Neuronal stem cell (in vitro differentiated cells): ENCODE measurements around the gene RANGRF.

Experiments
- DNase-seq: peaks from one replicate; pipeline ENCODE4 v3.0.0-alpha.2; 2013; ENCODE audit warnings: low spot score
- H2AFZ ChIP-seq: one replicate; pipeline ENCODE4 v1.6.1; 2013; ENCODE audit warnings: mild to moderate bottlenecking, low read length, inconsistent platforms
- H2AK5ac ChIP-seq: 2 replicates; pipeline ENCODE4 v1.6.1; 2013; ENCODE audit warnings: low read depth, mild to moderate bottlenecking, inconsistent platforms, low read length, moderate library complexity, mixed read lengths
- H2BK120ac ChIP-seq: 2 replicates; pipeline ENCODE4 v1.6.1; 2013; ENCODE audit warnings: low read depth, mild to moderate bottlenecking, inconsistent platforms, low read length, moderate library complexity, mixed read lengths
- H2BK12ac ChIP-seq: one replicate; pipeline ENCODE4 v1.6.1; 2013; ENCODE audit warnings: low read length, inconsistent platforms
- H2BK15ac ChIP-seq: 2 replicates; pipeline ENCODE4 v1.6.1; 2013; ENCODE audit warnings: mild to moderate bottlenecking, low read length, inconsistent platforms, mixed read lengths
- H2BK5ac ChIP-seq: one replicate; pipeline ENCODE4 v1.6.1; 2013; ENCODE audit warnings: inconsistent platforms, mild to moderate bottlenecking, low read length, moderate library complexity
- H3K14ac ChIP-seq: one replicate; pipeline ENCODE4 v1.6.1; 2013; ENCODE audit warnings: low read length, inconsistent platforms
- H3K18ac ChIP-seq: 2 replicates; pipeline ENCODE4 v1.6.1; 2013; ENCODE audit warnings: low read length, inconsistent platforms
- H3K23ac ChIP-seq: 2 replicates; pipeline ENCODE4 v1.6.1; 2013; ENCODE audit warnings: low read depth, mild to moderate bottlenecking, mixed read lengths, low read length, inconsistent platforms; ENCODE audit not compliant: poor library complexity
- H3K27ac ChIP-seq: replicated peaks from 3 replicates; pipeline ENCODE4 v1.5.1; 2013; ENCODE audit warnings: low read length, inconsistent platforms
- H3K27me3 ChIP-seq, 3 experiments: 2 replicates each; pipeline ENCODE4 v1.6.1; 2013; ENCODE audit warnings: low read length in 3 of 3, mild to moderate bottlenecking in 2 of 3, inconsistent platforms in 1 of 3, low read depth in 1 of 3, mixed read lengths in 1 of 3, moderate library complexity in 1 of 3; ENCODE audit not compliant: control insufficient read depth in 3 of 3, insufficient read depth in 3 of 3
- H3K36me3 ChIP-seq, 2 donors: replicated peaks in 1 of 2; 2 replicates each; pipeline ENCODE4 v1.6.1; 2013; ENCODE audit warnings: low read length in 2 of 2; ENCODE audit not compliant: control insufficient read depth in 2 of 2, insufficient read depth in 2 of 2
- H3K4ac ChIP-seq: 2 replicates; pipeline ENCODE4 v1.6.1; 2013; ENCODE audit warnings: inconsistent platforms, mild to moderate bottlenecking, low read length, moderate library complexity
- H3K4me1 ChIP-seq, 2 donors: 1 replicate in 1 of 2; 2 replicates in 1 of 2; pipeline ENCODE4 v1.6.1; 2013; ENCODE audit warnings: low read length in 2 of 2, low read depth in 1 of 2; ENCODE audit not compliant: control insufficient read depth in 2 of 2, insufficient read depth in 1 of 2
- H3K4me2 ChIP-seq: one replicate; pipeline ENCODE4 v1.6.1; 2013; ENCODE audit warnings: mild to moderate bottlenecking, low read length, inconsistent platforms; ENCODE audit not compliant: insufficient read depth, poor library complexity, severe bottlenecking
- H3K4me3 ChIP-seq, 2 donors: 2 replicates each; pipeline ENCODE4 v1.5.1; 2013; ENCODE audit warnings: low read length in 2 of 2, mild to moderate bottlenecking in 2 of 2, inconsistent platforms in 1 of 2, moderate library complexity in 1 of 2
- H3K79me1 ChIP-seq: one replicate; pipeline ENCODE4 v1.6.1; 2013; ENCODE audit warnings: low read depth, mild to moderate bottlenecking, inconsistent platforms, low read length, moderate library complexity
- H3K9ac ChIP-seq: one replicate; pipeline ENCODE4 v1.6.1; 2013; ENCODE audit warnings: mild to moderate bottlenecking, low read depth, low read length, inconsistent platforms; ENCODE audit not compliant: poor library complexity
- H3K9me3 ChIP-seq, 2 donors: replicated peaks in 1 of 2; 2 replicates each; pipeline versions ENCODE3 to v1.6.1; 2013; ENCODE audit warnings: low read length in 2 of 2, mild to moderate bottlenecking in 2 of 2, inconsistent platforms in 1 of 2, low read depth in 1 of 2, mixed read lengths in 1 of 2, moderate library complexity in 1 of 2; ENCODE audit not compliant: control insufficient read depth in 2 of 2, insufficient read depth in 1 of 2
- H4K8ac ChIP-seq: one replicate; pipeline ENCODE4 v1.6.1; 2013; ENCODE audit warnings: low read depth, mild to moderate bottlenecking, inconsistent platforms, low read length, moderate library complexity
- H4K91ac ChIP-seq: one replicate; pipeline ENCODE4 v1.6.1; 2013; ENCODE audit warnings: low read length, low read depth, mild to moderate bottlenecking, inconsistent platforms; ENCODE audit not compliant: poor library complexity
- WGBS, 2 donors: extraction: QIAGEN DNeasy Blood & Tissue Kit; methylation state at CpG; one replicate each; pipeline ENCODE4 v1.1.7; 2013; ENCODE audit warnings: missing lambda C conversion rate in 2 of 2, mixed read lengths in 1 of 2; ENCODE audit not compliant: insufficient read length in 2 of 2, insufficient replicate concordance in 1 of 2; ENCODE audit errors: extremely low coverage in 2 of 2; 5-methylcytosine and 5-hydroxymethylcytosine counted together

The RANGRF gene

GRCh38 chr17:8318010-8318935 lies 29.8 kb downstream of the RANGRF start:
- Histone ChIP-seq H2AFZ (no peak overlapping the region), H3K4me2 (no peak overlapping the region), H3K27me3 (peaks cover 5 to 76% (median 24%) of the 10 kb centered on the region in 3 experiments), H3K23ac (peak overlapping the region; percentile 52), H3K4me3 (no peak overlapping the region), H3K9ac (no peak overlapping the region), H2BK15ac (no peak overlapping the region), H3K9me3 (no peaks in the 10 kb centered on the region), H3K4ac (no peak overlapping the region), H3K4me1 (peaks cover 6 to 18% of the 10 kb centered on the region in 2 donors), H2BK5ac (no peak overlapping the region), H4K8ac (no peak overlapping the region), H4K91ac (peak overlapping the region; percentile 8), H2BK120ac (no peak overlapping the region), H3K18ac (no peak overlapping the region), H2BK12ac (no peak overlapping the region), H3K27ac (no peak overlapping the region), H3K79me1 (no peaks in the 10 kb centered on the region), H2AK5ac (peak overlapping the region; percentile 63), H3K14ac (peak overlapping the region; percentile 9), H3K36me3 (no peaks in the 10 kb centered on the region)
- WGBS, 2 donors = no CpG with 5 or more reads among the region's 24 CpGs
- no peak for DNase-seq

DNA sequence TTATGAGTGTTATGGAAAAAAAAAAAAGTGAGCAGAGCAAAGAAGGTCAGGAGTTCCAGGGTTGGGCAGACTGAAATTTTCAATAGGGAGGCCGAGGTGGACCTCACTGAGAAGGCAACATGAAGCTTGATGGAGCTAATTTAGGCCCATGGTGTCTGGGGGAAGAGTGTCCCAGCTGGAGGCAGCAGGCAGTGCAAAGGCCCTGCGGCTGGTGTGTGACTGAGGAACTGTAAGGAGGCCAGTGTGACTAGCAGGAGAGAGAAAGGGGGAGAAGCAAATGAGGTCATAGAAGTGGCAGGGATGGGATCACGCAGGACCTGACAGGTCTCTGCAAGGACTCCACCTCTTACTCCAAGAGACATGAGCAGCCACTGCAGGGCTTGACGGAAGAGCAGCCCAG lies 31.8 kb downstream of the RANGRF start:
- Histone ChIP-seq H3K4me2 (no peak overlapping the region), H3K14ac (no peak overlapping the region), H3K9me3 (peaks cover 0 to 3% of the 10 kb centered on the region in 2 donors), H3K27ac (no peak overlapping the region), H2BK120ac (no peak overlapping the region), H3K23ac (no peak overlapping the region), H3K4ac (no peak overlapping the region), H3K27me3 (peaks cover 4 to 66% (median 22%) of the 10 kb centered on the region in 3 experiments), H2AFZ (no peak overlapping the region), H3K36me3 (no peaks in the 10 kb centered on the region), H2BK15ac (no peak overlapping the region), H2BK5ac (no peak overlapping the region), H3K4me3 (no peak overlapping the region), H2AK5ac (no peak overlapping the region), H3K9ac (no peak overlapping the region), H3K79me1 (no peaks in the 10 kb centered on the region), H3K18ac (no peak overlapping the region), H4K91ac (no peak overlapping the region), H4K8ac (no peak overlapping the region), H2BK12ac (no peak overlapping the region), H3K4me1 (peaks cover 1 to 7% of the 10 kb centered on the region in 2 donors)
- WGBS, 2 donors = no CpG with 5 or more reads among the region's 4 CpGs
- no peak for DNase-seq

DNA sequence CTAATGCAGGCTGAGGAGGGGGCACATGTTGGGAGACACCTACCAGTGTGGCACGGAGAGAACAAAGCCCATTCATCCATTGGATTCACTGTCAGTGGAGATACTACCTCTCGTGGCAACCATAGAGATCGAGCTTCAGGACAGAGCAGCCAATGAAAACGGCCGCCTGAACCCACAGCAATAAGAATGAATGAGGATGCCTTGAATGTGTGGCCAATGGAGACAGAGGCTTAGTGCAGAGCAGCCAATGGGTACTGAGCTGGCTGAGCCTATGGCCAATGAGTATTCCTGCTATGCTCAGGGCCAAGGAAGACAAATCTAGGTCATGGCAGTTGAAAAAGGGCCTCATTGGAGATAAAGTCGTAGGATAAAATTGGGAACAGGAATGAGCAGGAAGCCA lies 32.5 kb downstream of the RANGRF start:
- H4K91ac ChIP-seq = no peak overlapping the region
- no peaks in the 10 kb centered on the region for H3K79me1 ChIP-seq
- no peak overlapping the region for H2BK15ac ChIP-seq
- no peaks in the 10 kb centered on the region for H3K36me3 ChIP-seq
- H2AFZ ChIP-seq = no peak overlapping the region
- peak overlapping the region; percentile 9 for H3K9ac ChIP-seq
- no peak overlapping the region for H3K4me3 ChIP-seq
- peaks cover 0 to 3% of the 10 kb centered on the region in 2 donors for H3K9me3 ChIP-seq
- no peak overlapping the region for H2AK5ac ChIP-seq
- H2BK5ac ChIP-seq = no peak overlapping the region
- H3K4me1 ChIP-seq = no peaks in the 10 kb centered on the region
- no peak overlapping the region for H4K8ac ChIP-seq
- no peak overlapping the region for H2BK12ac ChIP-seq
- H3K4ac ChIP-seq = no peak overlapping the region
- no CpG with 5 or more reads among the region's 6 CpGs for WGBS, 2 donors
- no peak overlapping the region for H3K4me2 ChIP-seq
- no peak for DNase-seq
- H3K18ac ChIP-seq = no peak overlapping the region
- H3K14ac ChIP-seq = no peak overlapping the region
- H3K27ac ChIP-seq = no peak overlapping the region
- H3K27me3 ChIP-seq = peaks cover 0 to 66% (median 17%) of the 10 kb centered on the region in 3 experiments
- no peak overlapping the region for H3K23ac ChIP-seq
- H2BK120ac ChIP-seq = no peak overlapping the region

- no peak for DNase-seq
These were observed 33.6 kb downstream of the RANGRF start for GRCh38 chr17:8322061-8322460.

More at GRCh38 chr17:8322061-8322460, 33.6 kb downstream of the RANGRF start:
- Histone ChIP-seq H3K4ac (no peak overlapping the region), H3K23ac (no peak overlapping the region), H3K27me3 (peaks cover 0 to 66% (median 17%) of the 10 kb centered on the region in 3 experiments), H2BK120ac (no peak overlapping the region), H3K4me2 (no peak overlapping the region), H3K9me3 (peaks cover 0 to 3% of the 10 kb centered on the region in 2 donors), H2AK5ac (peak overlapping the region; percentile 15), H3K18ac (no peak overlapping the region), H3K4me1 (peaks cover 0 to 4% of the 10 kb centered on the region in 2 donors), H3K14ac (no peak overlapping the region), H2AFZ (peak overlapping the region; percentile 3), H3K36me3 (no peaks in the 10 kb centered on the region), H2BK15ac (peak overlapping the region; percentile 60), H2BK5ac (no peak overlapping the region), H3K27ac (no peak overlapping the region), H2BK12ac (no peak overlapping the region), H4K91ac (no peak overlapping the region), H3K79me1 (no peaks in the 10 kb centered on the region), H3K9ac (no peak overlapping the region), H4K8ac (no peak overlapping the region), H3K4me3 (no peak overlapping the region)
- no CpG with 5 or more reads among the region's 8 CpGs for WGBS, 2 donors
